Activated CD4-positive, alpha-beta memory T cell treated with anti-CD3 and anti-CD28 coated beads for 36 hours (primary cell): Measurements from ENCODE around the gene STAG1. TPM values are rescaled to one million over a fixed set of nuclear protein-coding genes. Genes with fewer than 3 reads are reported as not detected.

Source experiments
- CTCF ChIA-PET: fragments of 350-600 bp; sonication (Branson Sonifier 250); formaldehyde crosslinking; loops from one replicate; lab custom pipeline; 2021; ENCODE audit warnings: antibody characterized with exemption, inconsistent platforms; lab: Charles Lee
- POLR2A ChIA-PET: fragments of 350-600 bp; sonication (Branson Sonifier 250); formaldehyde crosslinking; loops from one replicate; lab custom pipeline; 2021; ENCODE audit warnings: antibody characterized with exemption; lab: Charles Lee
- DNase-seq: peaks from one replicate; pipeline ENCODE4 v3.0.0-alpha.2; 2020
- H3K27ac Mint-ChIP-seq: one replicate; pipeline ENCODE4 v1.8.0; 2021; ENCODE audit warnings: mixed read lengths
- H3K27me3 Mint-ChIP-seq: one replicate; pipeline ENCODE4 v1.8.0; 2021; ENCODE audit warnings: mixed read lengths
- H3K36me3 Mint-ChIP-seq: one replicate; pipeline ENCODE4 v1.8.0; 2021; ENCODE audit warnings: mixed read lengths
- H3K4me1 Mint-ChIP-seq: one replicate; pipeline ENCODE4 v1.8.0; 2021; ENCODE audit warnings: low read depth, mixed read lengths
- H3K4me3 Mint-ChIP-seq: one replicate; pipeline ENCODE4 v1.8.0; 2021; ENCODE audit warnings: mild to moderate bottlenecking, mixed read lengths
- H3K9me3 Mint-ChIP-seq: one replicate; pipeline ENCODE4 v1.8.0; 2021; ENCODE audit warnings: mixed read lengths
- intact Hi-C: fragments of 100-400 bp; cut with micrococcal nuclease; formaldehyde crosslinking; loops from one replicate; pipeline ENCODE4 v1.15.1; 2023
- total RNA-seq, 2 experiments: library from RNA; stranded (reverse); gene quantifications; one replicate each; pipeline ENCODE4 v1.2.3, GENCODE V29; 2021

The STAG1 gene
- total RNA-seq, 2 experiments from 2014 or later = 30.6 to 32.3 TPM

GRCh38 chr3:136473716-136474326, 278.4 kb downstream of the STAG1 start:
- Mint-ChIP-seq H3K9me3 (peaks cover 9% of the 10 kb centered on the region), H3K4me1 (no peaks in the 10 kb centered on the region), H3K27ac (no peak overlapping the region), H3K36me3 (peaks cover 44% of the 10 kb centered on the region), H3K4me3 (no peak overlapping the region), H3K27me3 (no peaks in the 10 kb centered on the region)
- ChIA-PET CTCF (no interaction called here), POLR2A (interaction anchor here (0.7 kb wide), 1 partner anchor 224 kb away, joined by 3 read pairs; no protein-coding TSS in a partner anchor)
- no peak for DNase-seq
- intact Hi-C loops = no loop called here

DNA sequence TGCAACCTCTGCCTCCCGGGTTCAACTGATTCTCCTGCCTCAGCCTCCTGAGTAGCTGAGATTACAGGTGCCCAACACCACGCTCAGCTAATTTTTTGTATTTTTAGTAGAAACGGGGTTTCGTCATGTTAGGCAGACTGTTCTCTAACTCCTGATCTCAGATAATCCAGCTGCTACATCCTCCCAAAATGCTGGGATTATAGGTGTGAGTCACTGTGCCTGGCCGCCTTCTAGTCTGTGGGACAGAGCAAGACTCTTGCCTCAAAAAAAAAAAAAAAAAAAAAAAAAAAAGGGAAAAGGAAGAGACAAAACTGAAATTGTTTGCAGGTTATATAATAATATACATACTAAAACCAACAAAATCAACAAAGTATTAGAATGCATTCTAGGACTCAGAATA, 286.9 kb downstream of the STAG1 start:
- no peak for DNase-seq
- ChIA-PET CTCF (interaction anchor here (1.7 to 1.8 kb wide), 2 partner anchors 74 to 549 kb away, joined by 6 to 7 read pairs; no protein-coding TSS in a partner anchor), POLR2A (no interaction called here)
- H3K27ac Mint-ChIP-seq = no peak overlapping the region
- intact Hi-C loops = no loop called here
- H3K9me3 Mint-ChIP-seq = peaks cover 20% of the 10 kb centered on the region
- no peak overlapping the region for H3K4me3 Mint-ChIP-seq
- H3K4me1 Mint-ChIP-seq = peaks cover 3% of the 10 kb centered on the region
- H3K27me3 Mint-ChIP-seq = no peaks in the 10 kb centered on the region
- H3K36me3 Mint-ChIP-seq = peaks cover 45% of the 10 kb centered on the region

DNA sequence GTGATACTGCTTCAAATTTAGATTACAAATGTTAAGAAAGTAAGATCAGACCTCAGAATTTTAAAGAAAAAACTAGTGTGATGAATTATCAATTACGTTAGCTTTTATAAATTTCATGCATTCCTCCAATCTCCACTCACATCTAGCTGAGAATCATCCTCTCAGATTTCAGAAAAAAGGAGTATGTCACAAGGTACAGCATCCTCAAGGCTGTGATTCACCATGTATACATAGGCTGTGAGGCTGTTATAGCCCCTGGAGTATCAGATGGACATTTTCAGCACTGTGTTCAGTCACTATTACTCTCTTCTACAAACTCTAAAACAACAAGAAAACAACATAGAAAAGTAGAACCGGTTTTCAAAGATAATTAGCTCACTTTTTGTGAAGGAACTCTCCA, 287.7 kb downstream of the STAG1 start:
- intact Hi-C loops = no loop called here
- H3K9me3 Mint-ChIP-seq = peaks cover 13% of the 10 kb centered on the region
- DNase-seq = no peak
- ChIA-PET POLR2A (interaction anchor here (0.6 kb wide), 1 partner anchor 44 kb away, joined by 3 read pairs; no protein-coding TSS in a partner anchor), CTCF (interaction anchor here (0.6 to 1.8 kb wide), 3 partner anchors 73 to 549 kb away, joined by 4 to 7 read pairs (median 6); no protein-coding TSS in a partner anchor)
- no peak overlapping the region for H3K27ac Mint-ChIP-seq
- H3K36me3 Mint-ChIP-seq = peaks cover 46% of the 10 kb centered on the region
- no peak overlapping the region for H3K4me3 Mint-ChIP-seq
- no peaks in the 10 kb centered on the region for H3K27me3 Mint-ChIP-seq
- peaks cover 3% of the 10 kb centered on the region for H3K4me1 Mint-ChIP-seq

DNA sequence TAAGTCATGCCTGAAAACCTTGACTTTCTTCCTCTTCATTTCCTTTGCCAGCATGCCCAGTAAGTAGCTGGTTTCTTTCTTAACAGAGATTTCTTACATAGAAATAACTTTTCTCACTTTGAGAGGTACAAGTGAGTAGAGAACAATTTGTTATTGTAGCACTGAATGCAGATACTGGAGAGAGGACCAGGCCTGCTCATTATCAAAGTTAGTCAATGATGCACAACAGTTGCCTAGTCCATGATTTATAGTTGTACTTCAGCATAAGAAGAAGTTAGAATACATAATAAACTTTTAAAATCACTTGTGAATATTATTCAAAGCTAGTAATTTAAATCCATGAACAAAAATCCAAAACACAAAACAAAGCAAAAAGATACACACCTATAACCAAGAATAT, 289.0 kb downstream of the STAG1 start:
- Mint-ChIP-seq H3K27ac (no peak overlapping the region), H3K9me3 (peaks cover 19% of the 10 kb centered on the region), H3K27me3 (no peaks in the 10 kb centered on the region), H3K4me3 (no peak overlapping the region), H3K36me3 (peaks cover 53% of the 10 kb centered on the region), H3K4me1 (peaks cover 3% of the 10 kb centered on the region)
- ChIA-PET POLR2A (no interaction called here), CTCF (no interaction called here)
- DNase-seq = no peak
- intact Hi-C loops = no loop called here

DNA sequence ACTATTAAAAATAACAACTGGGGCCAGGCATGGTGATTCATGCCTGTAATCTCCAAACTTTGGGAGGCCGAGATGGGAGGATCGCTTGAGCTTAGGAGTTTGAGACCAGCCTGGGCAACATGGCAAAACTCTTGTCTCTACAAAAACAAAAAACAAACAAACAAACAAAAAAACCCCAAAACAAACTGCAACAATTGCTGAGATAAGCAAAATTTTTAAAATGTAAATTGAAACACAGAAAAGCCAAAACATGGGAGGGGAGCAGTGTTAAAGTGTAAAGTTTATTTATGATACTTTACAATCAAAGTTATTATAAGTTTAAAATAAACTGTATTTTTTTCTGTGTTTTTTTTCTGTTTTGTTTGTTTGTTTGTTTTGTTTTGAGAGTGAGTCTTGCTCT, 294.4 kb downstream of the STAG1 start:
- no peak for DNase-seq
- Mint-ChIP-seq H3K27ac (no peak overlapping the region), H3K27me3 (no peaks in the 10 kb centered on the region), H3K9me3 (peaks cover 44% of the 10 kb centered on the region), H3K4me1 (no peaks in the 10 kb centered on the region), H3K36me3 (peaks cover 69% of the 10 kb centered on the region), H3K4me3 (no peak overlapping the region)
- ChIA-PET POLR2A (no interaction called here), CTCF (no interaction called here)
- intact Hi-C loops = no loop called here

GRCh38 chr3:136456196-136456595, 296.0 kb downstream of the STAG1 start:
- no peaks in the 10 kb centered on the region for H3K27me3 Mint-ChIP-seq
- DNase-seq = no peak
- H3K9me3 Mint-ChIP-seq = peaks cover 38% of the 10 kb centered on the region
- no peak overlapping the region for H3K27ac Mint-ChIP-seq
- peaks cover 60% of the 10 kb centered on the region for H3K36me3 Mint-ChIP-seq
- ChIA-PET CTCF (interaction anchor here (1.1 kb wide), 1 partner anchor 296 kb away, joined by 3 read pairs; no protein-coding TSS in a partner anchor), POLR2A (no interaction called here)
- intact Hi-C loops = no loop called here
- no peak overlapping the region for H3K4me3 Mint-ChIP-seq
- no peaks in the 10 kb centered on the region for H3K4me1 Mint-ChIP-seq

DNA sequence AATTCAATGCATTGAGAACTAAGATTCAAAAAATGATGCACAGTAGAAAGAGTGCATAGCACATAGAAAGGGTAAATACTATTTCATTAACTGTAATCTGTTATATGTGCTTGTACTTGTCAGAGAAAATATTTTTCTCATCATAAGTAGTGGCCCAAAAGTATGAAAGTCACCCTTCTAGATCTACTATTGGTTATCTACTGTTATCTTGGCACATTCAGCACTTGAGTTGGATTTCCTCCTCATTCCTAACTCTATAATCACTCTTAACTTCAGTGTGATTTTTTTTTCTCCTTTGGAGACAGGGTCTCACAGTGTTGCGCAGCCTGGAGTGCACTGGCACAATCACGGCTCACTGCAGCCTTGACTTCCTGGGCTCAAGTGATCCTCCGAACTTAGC, 307.6 kb downstream of the STAG1 start:
- intact Hi-C loops = no loop called here
- Mint-ChIP-seq H3K27me3 (no peaks in the 10 kb centered on the region), H3K36me3 (peaks cover 18% of the 10 kb centered on the region), H3K9me3 (no peaks in the 10 kb centered on the region), H3K4me3 (no peak overlapping the region), H3K4me1 (no peaks in the 10 kb centered on the region), H3K27ac (no peak overlapping the region)
- CTCF ChIA-PET = no interaction called here
- no peak for DNase-seq
- POLR2A ChIA-PET = no interaction called here

DNA sequence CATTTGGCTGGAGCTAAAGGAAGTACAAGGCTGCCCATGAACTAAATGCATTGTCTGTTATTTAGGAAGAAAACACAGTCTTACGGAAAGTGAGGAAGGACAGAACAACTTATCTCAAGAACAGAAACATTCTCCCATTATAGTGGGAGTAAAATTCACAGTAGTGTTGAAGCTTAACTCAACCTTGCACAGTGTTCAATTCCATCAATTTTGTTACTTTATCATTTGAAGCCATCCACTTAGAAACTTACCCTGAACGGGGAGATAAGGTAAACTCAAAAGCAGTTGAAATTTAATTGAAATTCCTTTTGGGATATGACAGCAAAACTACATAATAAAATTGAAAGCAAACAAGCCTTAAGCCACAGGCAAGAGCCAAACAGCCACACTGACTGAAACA, 315.1 kb downstream of the STAG1 start:
- Mint-ChIP-seq H3K36me3 (peaks cover 14% of the 10 kb centered on the region), H3K27ac (no peak overlapping the region), H3K9me3 (no peaks in the 10 kb centered on the region), H3K4me1 (no peaks in the 10 kb centered on the region), H3K4me3 (no peak overlapping the region), H3K27me3 (no peaks in the 10 kb centered on the region)
- no peak for DNase-seq
- ChIA-PET POLR2A (no interaction called here), CTCF (interaction anchor here (2.1 kb wide), 1 partner anchor 45 kb away, joined by 9 read pairs; no protein-coding TSS in a partner anchor)
- intact Hi-C loops = no loop called here

GRCh38 chr3:136434429-136434828, 317.7 kb downstream of the STAG1 start:
- H3K36me3 Mint-ChIP-seq = peaks cover 7% of the 10 kb centered on the region
- no peaks in the 10 kb centered on the region for H3K9me3 Mint-ChIP-seq
- no peak overlapping the region for H3K4me3 Mint-ChIP-seq
- intact Hi-C loops = no loop called here
- H3K27me3 Mint-ChIP-seq = no peaks in the 10 kb centered on the region
- ChIA-PET POLR2A (no interaction called here), CTCF (no interaction called here)
- no peak overlapping the region for H3K27ac Mint-ChIP-seq
- no peak for DNase-seq
- H3K4me1 Mint-ChIP-seq = no peaks in the 10 kb centered on the region

GRCh38 chr3:136432685-136433084, 319.5 kb downstream of the STAG1 start:
- CTCF ChIA-PET = no interaction called here
- Mint-ChIP-seq H3K4me3 (no peak overlapping the region), H3K27me3 (no peaks in the 10 kb centered on the region), H3K36me3 (peaks cover 12% of the 10 kb centered on the region), H3K9me3 (no peaks in the 10 kb centered on the region), H3K4me1 (no peaks in the 10 kb centered on the region), H3K27ac (no peak overlapping the region)
- POLR2A ChIA-PET = no interaction called here
- intact Hi-C loops = no loop called here
- no peak for DNase-seq

GRCh38 chr3:136428167-136428566, 324.0 kb downstream of the STAG1 start:
- no peak overlapping the region for H3K4me3 Mint-ChIP-seq
- ChIA-PET POLR2A (no interaction called here), CTCF (no interaction called here)
- no peak for DNase-seq
- H3K36me3 Mint-ChIP-seq = peaks cover 12% of the 10 kb centered on the region
- no peak overlapping the region for H3K27ac Mint-ChIP-seq
- intact Hi-C loops = no loop called here
- no peaks in the 10 kb centered on the region for H3K4me1 Mint-ChIP-seq
- H3K9me3 Mint-ChIP-seq = no peaks in the 10 kb centered on the region
- no peaks in the 10 kb centered on the region for H3K27me3 Mint-ChIP-seq

- CTCF ChIA-PET = interaction anchor here (0.7 kb wide), 1 partner anchor 293 kb away, joined by 4 read pairs; no protein-coding TSS in a partner anchor
- Mint-ChIP-seq H3K27ac (no peak overlapping the region), H3K9me3 (no peaks in the 10 kb centered on the region), H3K4me1 (no peaks in the 10 kb centered on the region), H3K36me3 (peaks cover 11% of the 10 kb centered on the region), H3K27me3 (no peaks in the 10 kb centered on the region), H3K4me3 (no peak overlapping the region)
- intact Hi-C loops = no loop called here
- no peak for DNase-seq
- POLR2A ChIA-PET = no interaction called here
Observed at GRCh38 chr3:136427236-136427635, 324.9 kb downstream of the STAG1 start.

GRCh38 chr3:136414476-136414875, 337.7 kb downstream of the STAG1 start:
- peaks cover 30% of the 10 kb centered on the region for H3K36me3 Mint-ChIP-seq

More at GRCh38 chr3:136414476-136414875, 337.7 kb downstream of the STAG1 start:
- Mint-ChIP-seq H3K4me1 (no peaks in the 10 kb centered on the region), H3K4me3 (no peak overlapping the region), H3K9me3 (no peaks in the 10 kb centered on the region), H3K27ac (no peak overlapping the region), H3K27me3 (no peaks in the 10 kb centered on the region)
- CTCF ChIA-PET = no interaction called here
- POLR2A ChIA-PET = no interaction called here
- no peak for DNase-seq
- intact Hi-C loops = no loop called here
